Lower lobe of right lung (tissue), 2 donors: ENCODE measurements around the gene RPAP3. TPM values are rescaled to one million over a fixed set of nuclear protein-coding genes. Genes with fewer than 3 reads are reported as not detected.

ENCODE experiments used
- ATAC-seq, 2 donors: fragments of 200-7000 bp; cut with Tn5 transposase; one replicate each; pipeline ENCODE4 v1.9.1; 2020 to 2022; ENCODE audit warnings: mild to moderate bottlenecking in 2 of 2, moderate library complexity in 2 of 2
- DNase-seq: peaks from one replicate; pipeline ENCODE4 v3.0.0-alpha.2; 2020
- H3K27ac ChIP-seq: fragments of 200-600 bp; one replicate; pipeline ENCODE4 v1.8.0; 2022
- H3K27me3 ChIP-seq: fragments of 200-600 bp; one replicate; pipeline ENCODE4 v1.8.0; 2022; ENCODE audit warnings: low read depth
- H3K36me3 ChIP-seq: fragments of 200-600 bp; one replicate; pipeline ENCODE4 v1.8.0; 2022; ENCODE audit warnings: mild to moderate bottlenecking
- H3K4me1 ChIP-seq: fragments of 200-600 bp; one replicate; pipeline ENCODE4 v1.8.0; 2022
- H3K4me3 ChIP-seq: fragments of 200-600 bp; one replicate; pipeline ENCODE4 v1.8.0; 2022; ENCODE audit warnings: mild to moderate bottlenecking
- H3K9me3 ChIP-seq: fragments of 200-600 bp; one replicate; pipeline ENCODE4 v1.8.0; 2022
- intact Hi-C: fragments of 100-400 bp; cut with DNase I; formaldehyde crosslinking; loops from one replicate; pipeline ENCODE4 v1.11.0; 2022
- total RNA-seq: library from RNA; stranded (reverse); fragmentation: NEBNext Ultra II Directional; extraction: Animal tissue kit (Norgen Biotek cat#: 25700); gene quantifications from one replicate; pipeline ENCODE4 v1.2.1, GENCODE V29; 2021
- TF ChIP-seq, protein P1 (sequence below): fragments of 200-600 bp; IDR thresholded peaks from one replicate; pipeline ENCODE4 v1.8.0; 2022; ENCODE audit warnings: antibody characterized with exemption, mild to moderate bottlenecking
- donor health status: DM: no; HTN: yes; CAD: no; lungs with severe emphysema.

Gene RPAP3
- total RNA-seq, 1 donor from 2014 or later, result 20.2 TPM

DNA sequence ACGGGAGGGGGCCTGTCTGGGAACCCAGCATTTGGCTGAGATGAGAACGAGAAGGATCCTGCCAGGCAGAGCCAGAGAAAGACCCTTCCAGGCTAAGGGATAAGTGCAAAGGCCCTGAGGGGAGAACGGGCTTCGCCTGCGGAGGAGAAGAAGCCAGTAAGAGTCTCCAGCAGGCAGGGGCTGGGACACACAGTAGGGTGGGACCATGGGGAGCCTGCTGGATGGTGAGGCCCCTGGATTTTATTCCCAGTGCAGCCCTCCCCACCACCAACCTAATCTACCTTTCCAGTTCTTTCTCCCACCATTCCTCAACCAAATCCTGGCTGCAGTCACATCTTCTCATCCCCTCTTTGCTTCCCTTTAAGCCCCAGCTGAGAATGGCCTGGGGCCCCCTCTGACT lies 40.2 kb upstream of the RPAP3 start:
- intact Hi-C loops, result no loop called here
- H3K27ac ChIP-seq, result no peak overlapping the region
- H3K9me3 ChIP-seq, result no peaks in the 10 kb centered on the region
- no peaks in the 10 kb centered on the region for H3K27me3 ChIP-seq
- DNase-seq, result no peak
- peaks cover 48% of the 10 kb centered on the region for H3K36me3 ChIP-seq
- no peak overlapping the region for H3K4me3 ChIP-seq
- peaks cover 14% of the 10 kb centered on the region for H3K4me1 ChIP-seq
- TF ChIP-seq, protein P1, sequence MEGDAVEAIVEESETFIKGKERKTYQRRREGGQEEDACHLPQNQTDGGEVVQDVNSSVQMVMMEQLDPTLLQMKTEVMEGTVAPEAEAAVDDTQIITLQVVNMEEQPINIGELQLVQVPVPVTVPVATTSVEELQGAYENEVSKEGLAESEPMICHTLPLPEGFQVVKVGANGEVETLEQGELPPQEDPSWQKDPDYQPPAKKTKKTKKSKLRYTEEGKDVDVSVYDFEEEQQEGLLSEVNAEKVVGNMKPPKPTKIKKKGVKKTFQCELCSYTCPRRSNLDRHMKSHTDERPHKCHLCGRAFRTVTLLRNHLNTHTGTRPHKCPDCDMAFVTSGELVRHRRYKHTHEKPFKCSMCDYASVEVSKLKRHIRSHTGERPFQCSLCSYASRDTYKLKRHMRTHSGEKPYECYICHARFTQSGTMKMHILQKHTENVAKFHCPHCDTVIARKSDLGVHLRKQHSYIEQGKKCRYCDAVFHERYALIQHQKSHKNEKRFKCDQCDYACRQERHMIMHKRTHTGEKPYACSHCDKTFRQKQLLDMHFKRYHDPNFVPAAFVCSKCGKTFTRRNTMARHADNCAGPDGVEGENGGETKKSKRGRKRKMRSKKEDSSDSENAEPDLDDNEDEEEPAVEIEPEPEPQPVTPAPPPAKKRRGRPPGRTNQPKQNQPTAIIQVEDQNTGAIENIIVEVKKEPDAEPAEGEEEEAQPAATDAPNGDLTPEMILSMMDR, result no peak
- no peak for ATAC-seq

DNA sequence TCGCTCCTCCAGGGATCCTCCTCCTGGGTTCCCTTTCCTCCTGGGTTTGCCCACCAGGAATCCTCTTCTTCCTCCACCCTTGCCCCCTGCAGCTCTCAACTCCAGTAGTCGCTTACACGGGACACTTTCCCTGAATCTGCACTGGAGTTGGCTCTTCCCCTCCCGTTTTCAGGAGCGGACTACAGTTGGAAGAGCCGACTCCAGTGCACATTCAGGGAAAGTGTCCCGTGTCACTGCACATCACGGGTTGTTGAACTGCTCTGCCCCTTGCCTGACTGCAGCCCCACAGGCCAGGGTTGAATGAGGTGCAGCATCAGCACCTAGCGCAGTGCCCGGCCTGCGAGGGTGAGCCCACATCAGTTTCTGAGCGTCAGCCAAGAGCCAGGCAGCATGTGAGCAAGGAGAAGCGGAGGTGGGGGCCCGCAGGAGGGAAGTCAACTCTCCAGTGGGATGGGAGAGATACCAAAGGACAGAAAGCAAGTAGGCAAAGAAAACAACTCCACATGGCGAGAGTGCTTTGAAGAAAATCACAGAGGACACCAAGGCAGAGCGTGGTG lies 39.7 kb upstream of the RPAP3 start:
- Histone ChIP-seq H3K4me3 (no peak overlapping the region), H3K27me3 (no peaks in the 10 kb centered on the region), H3K36me3 (peaks cover 43% of the 10 kb centered on the region), H3K9me3 (no peaks in the 10 kb centered on the region), H3K4me1 (peaks cover 19% of the 10 kb centered on the region), H3K27ac (no peak overlapping the region)
- intact Hi-C loops, result no loop called here
- no peak for DNase-seq
- TF ChIP-seq, protein P1, result no peak
- ATAC-seq, result no peak

DNA sequence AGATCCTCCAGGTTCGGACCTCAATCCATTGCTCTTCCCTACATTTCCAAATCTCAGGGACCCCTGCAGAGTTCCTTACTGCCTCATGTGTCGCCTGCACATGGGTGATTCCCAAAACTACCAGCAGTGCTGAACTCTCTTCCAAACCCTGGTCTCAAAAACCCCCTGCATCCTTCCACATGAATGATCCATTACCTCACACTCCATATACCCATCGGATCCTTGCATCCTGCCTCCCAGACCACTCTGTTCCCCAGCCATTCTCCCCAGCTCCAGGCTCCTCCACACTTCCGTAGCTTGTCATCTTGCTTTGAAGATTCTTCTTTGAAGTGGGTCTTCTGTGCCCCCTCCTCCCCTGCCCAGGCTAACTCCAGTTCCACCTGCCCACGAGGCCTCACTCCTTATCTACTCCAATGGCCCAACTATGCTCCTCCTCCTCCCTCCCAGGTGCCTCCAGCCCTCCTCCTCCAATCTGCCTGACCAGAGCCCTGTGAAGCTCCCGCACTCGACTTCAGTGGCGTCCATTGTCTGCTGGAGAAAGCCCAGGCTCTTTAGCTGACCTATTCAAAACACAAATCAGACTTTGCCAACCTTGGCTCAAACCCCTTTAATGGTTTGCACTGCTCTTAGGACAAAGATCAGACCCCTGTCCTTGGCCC lies 39.1 kb upstream of the RPAP3 start:
- TF ChIP-seq, protein P1, result no peak
- H3K27ac ChIP-seq, result no peak overlapping the region
- H3K4me3 ChIP-seq, result no peak overlapping the region
- intact Hi-C loops, result loop anchor here (5.0 kb wide), 1 partner anchor 32 kb away; no protein-coding TSS in a partner anchor
- no peaks in the 10 kb centered on the region for H3K27me3 ChIP-seq
- peaks cover 22% of the 10 kb centered on the region for H3K4me1 ChIP-seq
- DNase-seq (no peak), ATAC-seq (no peak)
- H3K9me3 ChIP-seq, result no peaks in the 10 kb centered on the region
- H3K36me3 ChIP-seq, result peaks cover 36% of the 10 kb centered on the region

DNA sequence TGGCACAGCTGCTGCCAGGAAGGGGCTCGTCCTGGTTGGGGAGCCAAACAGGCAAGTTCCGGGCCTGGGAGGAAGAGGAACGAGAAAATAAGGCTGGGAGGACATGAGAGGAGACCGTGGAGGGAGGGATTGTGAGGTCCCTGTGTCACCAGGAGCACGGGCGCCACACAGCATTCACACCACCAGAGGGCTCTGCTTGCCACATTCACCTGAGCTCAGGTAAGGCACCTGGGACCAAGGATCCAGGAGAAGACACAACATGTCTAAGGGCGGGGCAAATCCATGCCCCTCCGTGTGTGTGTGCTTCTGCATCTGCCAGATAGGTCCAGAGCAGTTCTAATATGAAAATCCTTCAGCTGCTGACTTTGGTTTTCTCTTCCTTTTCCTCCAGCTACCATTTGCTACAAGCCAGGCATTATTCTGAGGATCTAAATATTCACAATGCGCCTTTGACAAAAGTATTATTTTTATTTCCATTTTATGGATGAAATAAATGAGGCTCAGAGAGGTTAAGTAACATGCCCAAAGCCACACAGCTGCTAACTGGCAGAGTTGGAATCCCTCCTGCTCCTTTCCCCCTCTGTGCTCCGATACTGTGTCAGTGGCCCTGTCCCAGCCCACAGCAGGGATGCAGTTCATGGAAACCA lies 38.3 kb upstream of the RPAP3 start:
- Histone ChIP-seq H3K9me3 (no peaks in the 10 kb centered on the region), H3K4me3 (no peak overlapping the region), H3K27ac (no peak overlapping the region), H3K36me3 (peaks cover 28% of the 10 kb centered on the region), H3K27me3 (no peaks in the 10 kb centered on the region), H3K4me1 (peaks cover 28% of the 10 kb centered on the region)
- TF ChIP-seq, protein P1, result peak; percentile 64
- ATAC-seq (peak; percentile 54 to 78), DNase-seq (peak; percentile 78)
- intact Hi-C loops, result loop anchor here (5.0 kb wide), 1 partner anchor 33 kb away; no protein-coding TSS in a partner anchor

DNA sequence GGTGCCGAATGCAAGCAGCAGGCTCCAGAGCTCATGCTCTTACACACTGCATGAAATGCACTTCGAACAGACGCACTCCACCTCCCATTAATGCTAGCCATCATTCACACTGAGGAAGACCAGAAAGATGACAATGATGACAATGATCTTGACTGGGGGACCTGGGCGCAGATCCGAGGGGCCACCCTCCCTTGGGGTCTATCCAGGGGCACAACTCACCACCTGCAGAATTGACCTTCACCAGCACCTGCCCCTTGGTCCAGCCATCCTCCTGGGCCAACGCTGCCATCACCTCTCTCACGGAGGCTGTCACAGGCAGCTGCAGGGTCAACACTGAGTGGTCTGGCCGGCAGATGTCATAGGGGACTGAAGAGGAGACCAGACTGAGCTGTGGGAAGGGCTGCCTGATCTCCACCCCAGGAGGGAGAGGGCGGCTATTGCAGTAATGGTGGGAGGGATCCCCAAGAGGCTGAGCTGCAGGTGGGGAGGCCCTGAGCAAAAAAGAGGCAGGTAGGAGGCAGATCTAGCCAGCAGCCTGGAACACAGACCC lies 37.6 kb upstream of the RPAP3 start:
- no peaks in the 10 kb centered on the region for H3K9me3 ChIP-seq
- H3K36me3 ChIP-seq, result peaks cover 23% of the 10 kb centered on the region
- no peak overlapping the region for H3K27ac ChIP-seq
- H3K4me3 ChIP-seq, result no peak overlapping the region
- peaks cover 28% of the 10 kb centered on the region for H3K4me1 ChIP-seq
- intact Hi-C loops, result loop anchor here (5.0 kb wide), 1 partner anchor 34 kb away; no protein-coding TSS in a partner anchor
- TF ChIP-seq, protein P1, result no peak
- ATAC-seq (no peak), DNase-seq (no peak)
- no peaks in the 10 kb centered on the region for H3K27me3 ChIP-seq
